HepG2 (cell line): Measurements from ENCODE around the gene NLRP14. TPM values are rescaled to one million over a fixed set of nuclear protein-coding genes. Genes with fewer than 3 reads are reported as not detected.

Experiments used
- ATAC-seq: fragments of 200-7000 bp; cut with Tn5 transposase; 3 replicates; pipeline ENCODE4 v1.9.1; 2020; ENCODE audit warnings: mild to moderate bottlenecking, moderate library complexity
- BruUV-seq: library from RNA; stranded (reverse); fragments of 400-500 nt; replicated peaks from 2 replicates; lab custom pipeline; 2021; lab: Mats Ljungman, UMichigan
- CTCF ChIA-PET: fragments of 300-600 bp; formaldehyde crosslinking; extraction: SDS; loops from one replicate; lab custom pipeline; 2021; ENCODE audit warnings: low total read pairs, inconsistent platforms, low intra/inter-chr PET ratio; lab: Yijun Ruan, JAX
- POLR2A ChIA-PET: fragments of 350-600 bp; sonication (Branson Sonifier 250); formaldehyde crosslinking; loops from one replicate; lab custom pipeline; 2020; ENCODE audit warnings: antibody characterized with exemption, inconsistent platforms; lab: Yijun Ruan, JAX
- DNase-seq: peaks from one replicate; pipeline ENCODE4 v3.0.0-alpha.2; 2015; ENCODE audit warnings: low spot score
- FAIRE-seq: peaks from 3 replicates; lab custom pipeline; 2011; peaks lifted over from hg19 to GRCh38; lab: Jason Lieb, UNC
- H2AFZ ChIP-seq: one replicate; pipeline ENCODE4 v1.6.1; 2011; ENCODE audit warnings: low read length, inconsistent platforms
- H3K27ac ChIP-seq: fragments of 300-600 bp; 3 replicates; pipeline ENCODE4 v1.8.0; 2011; ENCODE audit warnings: mixed run types, mild to moderate bottlenecking, mixed read lengths, low read length, inconsistent platforms; ENCODE audit not compliant: insufficient read depth; ENCODE audit errors: extremely low read length
- H3K27me3 ChIP-seq, 2 experiments: fragments of 200-600 bp in 1 of 2; 2 replicates in 1 of 2; 3 replicates in 1 of 2; pipeline versions ENCODE4 v1.6.0 to v1.8.0; 2011; ENCODE audit warnings: low read length in 2 of 2, mild to moderate bottlenecking in 2 of 2, moderate library complexity in 2 of 2, inconsistent platforms in 1 of 2; ENCODE audit not compliant: insufficient read depth in 2 of 2, control insufficient read depth in 1 of 2
- H3K36me3 ChIP-seq, 2 experiments: fragments of 200-600 bp in 1 of 2; replicated peaks in 1 of 2; 2 replicates in 1 of 2; 3 replicates in 1 of 2; pipeline versions ENCODE4 v1.5.1 to v1.8.0; 2011; ENCODE audit warnings: low read length in 2 of 2, inconsistent platforms in 1 of 2; ENCODE audit not compliant: insufficient read depth in 2 of 2, control insufficient read depth in 1 of 2
- H3K4me1 ChIP-seq: 2 replicates; pipeline ENCODE4 v1.5.1; 2012; ENCODE audit warnings: low read length, inconsistent platforms; ENCODE audit not compliant: insufficient read depth
- H3K4me2 ChIP-seq: 2 replicates; pipeline ENCODE4 v1.6.0; 2011; ENCODE audit warnings: low read depth, low read length, inconsistent platforms
- H3K4me3 ChIP-seq, 3 experiments: fragments of 200-600 bp in 1 of 3; sonication (generic), shearing (Covaris generic) in 1 of 3; replicated peaks in 1 of 3; 2 replicates each; pipeline ENCODE4 v1.5.1; 2011 to 2016; ENCODE audit warnings: low read length in 3 of 3, inconsistent platforms in 2 of 3, low read depth in 2 of 3, mild to moderate bottlenecking in 2 of 3, control low read depth in 1 of 3, mixed read lengths in 1 of 3; ENCODE audit not compliant: insufficient read depth in 1 of 3
- H3K79me2 ChIP-seq: one replicate; pipeline ENCODE4 v1.6.1; 2011; ENCODE audit warnings: low read length, inconsistent platforms; ENCODE audit not compliant: insufficient read depth
- H3K9ac ChIP-seq: 2 replicates; pipeline ENCODE4 v1.6.0; 2011; ENCODE audit warnings: mild to moderate bottlenecking, low read depth, low read length, inconsistent platforms; ENCODE audit not compliant: insufficient read depth
- H3K9me3 ChIP-seq: 2 replicates; pipeline ENCODE4 v1.5.1; 2012; ENCODE audit warnings: mild to moderate bottlenecking, low read length
- H4K20me1 ChIP-seq: 2 replicates; pipeline ENCODE4 v1.6.0; 2011; ENCODE audit warnings: inconsistent platforms, mild to moderate bottlenecking, low read length, moderate library complexity; ENCODE audit not compliant: insufficient read depth
- FOXK2 ChIP-seq: fragments of 450-650 bp; IDR thresholded peaks from 2 replicates; pipeline ENCODE4 v1.6.1; 2016
- NFKB2 ChIP-seq: sonication (generic); formaldehyde crosslinking; IDR thresholded peaks from 2 replicates; pipeline ENCODE4 v1.4.0; 2020; ENCODE audit warnings: missing genetic modification reagents, borderline replicate concordance
- NFKBIZ ChIP-seq: IDR thresholded peaks from 2 replicates; pipeline ENCODE4 v1.6.1; 2018; ENCODE audit warnings: missing genetic modification reagents, missing compliant biosample characterization
- SALL2 ChIP-seq: sonication (generic); formaldehyde crosslinking; IDR thresholded peaks from 2 replicates; pipeline ENCODE4 v1.8.1; 2023; ENCODE audit warnings: mild to moderate bottlenecking, missing genetic modification reagents, inconsistent platforms
- SIX4 ChIP-seq: sonication (generic); formaldehyde crosslinking; IDR thresholded peaks from 2 replicates; pipeline ENCODE4 v1.4.0; 2020; ENCODE audit warnings: missing genetic modification reagents
- ZNF101 ChIP-seq: sonication (generic); formaldehyde crosslinking; IDR thresholded peaks from 2 replicates; pipeline ENCODE4 v1.4.0; 2020; ENCODE audit warnings: mild to moderate bottlenecking, low read depth, missing genetic modification reagents, borderline replicate concordance
- ZNF704 ChIP-seq: sonication (generic); formaldehyde crosslinking; IDR thresholded peaks from 2 replicates; pipeline ENCODE4 v1.8.1; 2023; ENCODE audit warnings: mild to moderate bottlenecking, inconsistent platforms, moderate library complexity, missing genetic modification reagents, borderline replicate concordance
- ZNF749 ChIP-seq: sonication (generic); formaldehyde crosslinking; IDR thresholded peaks from 2 replicates; pipeline ENCODE4 v1.8.0; 2022; ENCODE audit warnings: mild to moderate bottlenecking, missing genetic modification reagents, moderate library complexity, borderline replicate concordance
- WGBS: methylation state at CpG from one replicate; pipeline ENCODE4 v1.1.6; 2017; ENCODE audit warnings: low lambda C conversion rate; 5-methylcytosine and 5-hydroxymethylcytosine counted together
- in situ Hi-C: cut with HindIII; loops from 2 replicates; pipeline ENCODE4 v1.10.0; 2017; ENCODE audit warnings: low pct_unique_long_range_greater_than_20kb; ENCODE audit not compliant: extremely low pct_ligation_motif_present
- intact Hi-C: fragments of 100-400 bp; cut with micrococcal nuclease; formaldehyde crosslinking; loops from one replicate; pipeline ENCODE4 v1.10.0; 2022; ENCODE audit not compliant: unreplicated experiment
- polyA plus RNA-seq, 8 experiments: library from polyadenylated mRNA; depleted of rRNA in 3 of 8; stranded (reverse) in 7 of 8; unstranded in 1 of 8; fragments of >200 nt; fragmentation: Illumina TruSeq in 4 of 8; extraction: Trizol in 4 of 8; gene quantifications; 2 replicates each; pipeline versions ENCODE4 v1.2.1 to v1.2.3, GENCODE V29; 2011 to 2016; ENCODE audit warnings: low read depth in 4 of 8, missing spikeins in 1 of 8, mixed read lengths in 1 of 8; ENCODE audit not compliant: insufficient read depth in 1 of 8
- total RNA-seq, 5 experiments: library from RNA; depleted of rRNA; stranded (reverse); fragments of >200 nt; fragmentation: Illumina TruSeq; extraction: Trizol; gene quantifications; 2 replicates each; pipeline ENCODE4 v1.2.3, GENCODE V29; 2016; ENCODE audit warnings: low read depth in 1 of 5
- TF ChIP-seq, protein P1 (sequence below): sonication (generic); formaldehyde crosslinking; IDR thresholded peaks from 2 replicates; pipeline ENCODE4 v1.4.0; 2020; ENCODE audit warnings: missing genetic modification reagents, borderline replicate concordance
- TF ChIP-seq, protein P2 (sequence below): sonication (generic); formaldehyde crosslinking; IDR thresholded peaks from 2 replicates; pipeline ENCODE4 v1.4.0; 2020; ENCODE audit warnings: missing genetic modification reagents, borderline replicate concordance
- TF ChIP-seq, protein P3 (sequence below): IDR thresholded peaks from 2 replicates; pipeline ENCODE4 v1.6.1; 2016; ENCODE audit warnings: missing genetic modification reagents, missing compliant biosample characterization

NLRP14 gene
- total and polyA plus RNA-seq, 2 of the 13 experiments (the other 11 are each of a cell fraction or from before 2014, with no cell fraction given), result not detected

DNA sequence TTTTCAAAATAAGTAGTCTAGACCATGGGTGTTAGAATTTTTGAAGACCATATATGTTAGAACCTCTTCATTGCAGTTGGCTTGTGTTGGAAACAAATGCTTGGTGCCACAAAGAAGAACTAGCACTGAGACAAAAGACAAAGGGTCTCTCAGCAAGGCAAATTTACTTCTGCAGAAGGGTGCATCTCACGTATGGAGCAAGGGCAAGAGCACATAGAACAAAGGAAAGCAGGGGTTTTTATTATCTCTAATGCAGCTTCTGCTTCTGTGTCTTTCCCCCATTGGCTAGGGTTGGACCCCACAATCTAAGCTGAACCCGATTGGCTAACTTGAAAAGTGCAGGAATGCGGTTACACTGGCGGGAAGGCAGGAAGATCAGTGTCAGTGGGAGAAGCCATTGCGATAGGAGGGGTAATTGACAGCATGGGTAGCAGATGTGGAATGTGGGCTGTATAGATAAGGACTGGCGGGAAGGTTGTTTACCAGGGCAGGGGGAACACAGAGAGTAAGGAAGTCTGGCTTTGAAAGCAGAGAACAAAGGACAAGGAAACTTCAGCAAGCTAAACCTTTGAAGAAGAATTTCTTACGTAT, 59.4 kb downstream of the NLRP14 start:
- ChIA-PET POLR2A (no interaction called here), CTCF (no interaction called here)
- Histone ChIP-seq H3K9ac (no peak overlapping the region), H2AFZ (no peak overlapping the region), H3K9me3 (no peaks in the 10 kb centered on the region), H3K36me3 (no peaks in the 10 kb centered on the region), H3K27me3 (no peaks in the 10 kb centered on the region), H3K27ac (no peak overlapping the region), H3K4me1 (no peaks in the 10 kb centered on the region), H3K4me2 (no peak overlapping the region), H4K20me1 (no peaks in the 10 kb centered on the region), H3K79me2 (no peaks in the 10 kb centered on the region), H3K4me3 (no peak overlapping the region)
- no peak for DNase-seq
- intact Hi-C loops (no loop called here), in situ Hi-C loops (no loop called here)
- no peak for ATAC-seq
- 18% methylated on average over 7 of the region's 7 CpGs for WGBS
- BruUV-seq, result no TSS peak
- TF ChIP-seq NFKB2 (CRISPR knock-in tag), result no peak
- TF ChIP-seq, protein P1, sequence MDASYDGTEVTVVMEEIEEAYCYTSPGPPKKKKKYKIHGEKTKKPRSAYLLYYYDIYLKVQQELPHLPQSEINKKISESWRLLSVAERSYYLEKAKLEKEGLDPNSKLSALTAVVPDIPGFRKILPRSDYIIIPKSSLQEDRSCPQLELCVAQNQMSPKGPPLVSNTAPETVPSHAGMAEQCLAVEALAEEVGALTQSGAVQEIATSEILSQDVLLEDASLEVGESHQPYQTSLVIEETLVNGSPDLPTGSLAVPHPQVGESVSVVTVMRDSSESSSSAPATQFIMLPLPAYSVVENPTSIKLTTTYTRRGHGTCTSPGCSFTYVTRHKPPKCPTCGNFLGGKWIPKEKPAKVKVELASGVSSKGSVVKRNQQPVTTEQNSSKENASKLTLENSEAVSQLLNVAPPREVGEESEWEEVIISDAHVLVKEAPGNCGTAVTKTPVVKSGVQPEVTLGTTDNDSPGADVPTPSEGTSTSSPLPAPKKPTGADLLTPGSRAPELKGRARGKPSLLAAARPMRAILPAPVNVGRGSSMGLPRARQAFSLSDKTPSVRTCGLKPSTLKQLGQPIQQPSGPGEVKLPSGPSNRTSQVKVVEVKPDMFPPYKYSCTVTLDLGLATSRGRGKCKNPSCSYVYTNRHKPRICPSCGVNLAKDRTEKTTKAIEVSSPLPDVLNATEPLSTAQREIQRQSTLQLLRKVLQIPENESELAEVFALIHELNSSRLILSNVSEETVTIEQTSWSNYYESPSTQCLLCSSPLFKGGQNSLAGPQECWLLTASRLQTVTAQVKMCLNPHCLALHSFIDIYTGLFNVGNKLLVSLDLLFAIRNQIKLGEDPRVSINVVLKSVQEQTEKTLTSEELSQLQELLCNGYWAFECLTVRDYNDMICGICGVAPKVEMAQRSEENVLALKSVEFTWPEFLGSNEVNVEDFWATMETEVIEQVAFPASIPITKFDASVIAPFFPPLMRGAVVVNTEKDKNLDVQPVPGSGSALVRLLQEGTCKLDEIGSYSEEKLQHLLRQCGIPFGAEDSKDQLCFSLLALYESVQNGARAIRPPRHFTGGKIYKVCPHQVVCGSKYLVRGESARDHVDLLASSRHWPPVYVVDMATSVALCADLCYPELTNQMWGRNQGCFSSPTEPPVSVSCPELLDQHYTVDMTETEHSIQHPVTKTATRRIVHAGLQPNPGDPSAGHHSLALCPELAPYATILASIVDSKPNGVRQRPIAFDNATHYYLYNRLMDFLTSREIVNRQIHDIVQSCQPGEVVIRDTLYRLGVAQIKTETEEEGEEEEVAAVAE, result no peak
- no peak for TF ChIP-seq SIX4
- FAIRE-seq, result no peak

DNA sequence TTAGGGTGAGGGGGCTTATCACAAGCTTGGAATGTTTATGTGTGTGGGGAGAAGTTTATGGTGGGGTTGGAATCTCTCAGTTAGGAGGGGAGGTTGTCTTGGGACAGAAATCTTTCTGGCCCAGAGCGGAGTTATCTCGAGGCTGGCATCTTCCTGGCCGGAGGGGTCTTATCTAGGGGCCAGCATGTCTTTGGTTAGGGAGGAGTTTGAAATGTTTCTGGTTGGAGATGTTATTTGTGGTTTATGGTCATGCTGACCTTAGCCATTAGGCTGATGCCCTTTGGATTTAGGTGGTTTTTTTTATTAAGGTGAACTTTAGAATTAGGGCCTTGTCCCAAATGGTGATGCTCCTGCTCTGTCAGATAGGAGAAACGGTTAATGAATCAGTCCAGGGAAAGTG, 60.6 kb downstream of the NLRP14 start:
- H4K20me1 ChIP-seq, result no peaks in the 10 kb centered on the region
- WGBS, result 10% methylated on average over 4 of the region's 4 CpGs
- no peaks in the 10 kb centered on the region for H3K36me3 ChIP-seq
- H3K4me1 ChIP-seq, result no peaks in the 10 kb centered on the region
- no peak overlapping the region for H3K4me3 ChIP-seq
- intact Hi-C loops (no loop called here), in situ Hi-C loops (no loop called here)
- BruUV-seq, result no TSS peak
- DNase-seq, result no peak
- H3K27me3 ChIP-seq, result no peaks in the 10 kb centered on the region
- CTCF ChIA-PET, result no interaction called here
- no peaks in the 10 kb centered on the region for H3K79me2 ChIP-seq
- POLR2A ChIA-PET, result no interaction called here
- H3K9me3 ChIP-seq, result no peaks in the 10 kb centered on the region
- no peak overlapping the region for H2AFZ ChIP-seq
- no peak for FAIRE-seq
- no peak overlapping the region for H3K27ac ChIP-seq
- H3K4me2 ChIP-seq, result no peak overlapping the region
- ATAC-seq, result no peak
- no peak overlapping the region for H3K9ac ChIP-seq
- TF ChIP-seq FOXK2, result no peak
- TF ChIP-seq ZNF749, result no peak
- no peak for TF ChIP-seq SALL2
- TF ChIP-seq ZNF101, result no peak
- no peak for TF ChIP-seq ZNF704 (CRISPR knock-in tag)
- TF ChIP-seq, protein P2, sequence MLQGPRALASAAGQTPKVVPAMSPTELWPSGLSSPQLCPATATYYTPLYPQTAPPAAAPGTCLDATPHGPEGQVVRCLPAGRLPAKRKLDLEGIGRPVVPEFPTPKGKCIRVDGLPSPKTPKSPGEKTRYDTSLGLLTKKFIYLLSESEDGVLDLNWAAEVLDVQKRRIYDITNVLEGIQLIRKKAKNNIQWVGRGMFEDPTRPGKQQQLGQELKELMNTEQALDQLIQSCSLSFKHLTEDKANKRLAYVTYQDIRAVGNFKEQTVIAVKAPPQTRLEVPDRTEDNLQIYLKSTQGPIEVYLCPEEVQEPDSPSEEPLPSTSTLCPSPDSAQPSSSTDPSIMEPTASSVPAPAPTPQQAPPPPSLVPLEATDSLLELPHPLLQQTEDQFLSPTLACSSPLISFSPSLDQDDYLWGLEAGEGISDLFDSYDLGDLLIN (CRISPR knock-in tag), result no peak
- TF ChIP-seq, protein P3, sequence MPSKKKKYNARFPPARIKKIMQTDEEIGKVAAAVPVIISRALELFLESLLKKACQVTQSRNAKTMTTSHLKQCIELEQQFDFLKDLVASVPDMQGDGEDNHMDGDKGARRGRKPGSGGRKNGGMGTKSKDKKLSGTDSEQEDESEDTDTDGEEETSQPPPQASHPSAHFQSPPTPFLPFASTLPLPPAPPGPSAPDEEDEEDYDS (CRISPR knock-in tag), result no peak
- no peak for TF ChIP-seq NFKBIZ (CRISPR knock-in tag)
